IPS DF 4.7 (cell line): ENCODE data around the gene SLC6A6.
"Not testable (repeated sequence)": the region's sequence is repeated elsewhere in the genome, so short reads cannot be mapped to it uniquely, and the experiment has no call there.

Source experiments
- DNase-seq: peaks from one replicate; pipeline ENCODE4 v3.0.0-alpha.2; 2013; ENCODE audit warnings: low spot score; ENCODE audit errors: extremely low read depth

Gene SLC6A6

DNA sequence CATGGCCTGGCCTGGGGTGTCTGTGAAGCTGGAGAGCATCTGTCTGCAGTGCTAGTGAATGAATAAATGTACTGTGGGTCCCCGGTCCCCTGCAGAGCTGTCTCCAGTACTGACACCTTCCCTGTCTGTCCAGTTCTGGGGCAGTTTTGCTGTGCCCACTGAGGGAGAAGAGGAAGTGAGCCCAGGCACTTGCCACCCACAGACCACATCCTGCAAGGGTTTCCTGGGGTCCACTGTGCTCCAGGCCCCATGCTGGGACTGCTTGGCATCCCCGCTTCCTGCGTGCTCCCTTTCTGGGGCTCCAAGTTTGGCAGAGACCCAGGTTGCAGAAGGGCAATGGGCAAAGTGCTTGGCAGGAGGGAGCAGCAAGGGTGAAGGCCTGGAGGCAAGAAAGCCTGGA, 4.9 kb upstream of the SLC6A6 start:
- DNase-seq, result no peak

DNA sequence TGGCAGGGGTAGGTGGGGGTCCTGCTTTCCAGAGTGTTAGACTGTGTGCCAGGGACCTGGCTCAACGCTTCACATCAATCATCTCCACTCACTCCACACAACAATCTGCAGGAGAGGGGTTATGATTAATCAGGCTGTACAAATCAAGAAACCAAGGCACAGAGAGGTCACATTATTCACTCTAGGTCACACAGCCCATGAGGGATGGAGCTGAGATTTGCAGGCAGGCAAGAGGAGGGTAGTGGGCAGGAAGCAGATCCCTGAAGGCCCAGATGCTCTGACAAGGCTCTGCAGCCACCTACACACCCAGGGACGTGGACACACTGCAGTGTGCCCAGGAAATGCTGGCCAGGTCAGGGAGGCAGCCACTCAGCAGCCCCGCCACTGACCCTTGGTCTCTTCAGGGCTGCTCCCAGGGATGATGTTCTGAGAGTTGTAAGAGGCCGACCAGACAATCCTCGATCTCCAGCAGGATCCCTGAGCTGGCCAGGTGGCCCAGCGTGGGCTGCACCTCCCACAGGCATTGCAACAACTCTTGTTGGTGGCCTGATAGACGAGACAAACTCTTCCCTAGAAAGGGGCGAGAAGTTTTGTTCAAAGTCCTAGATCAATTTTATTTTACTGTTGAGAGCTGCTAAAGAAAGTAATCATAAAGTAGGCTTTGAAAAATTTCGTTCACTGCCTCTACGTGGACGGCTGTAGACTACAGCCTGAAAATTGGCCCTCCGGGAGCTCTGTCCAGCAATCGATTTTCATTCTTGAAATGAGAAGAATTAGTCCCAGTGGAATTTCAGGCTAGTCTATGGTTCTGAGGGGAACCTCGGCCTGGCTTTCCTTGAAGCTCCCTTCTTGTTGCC, 4.2 kb upstream of the SLC6A6 start:
- no peak for DNase-seq

DNA sequence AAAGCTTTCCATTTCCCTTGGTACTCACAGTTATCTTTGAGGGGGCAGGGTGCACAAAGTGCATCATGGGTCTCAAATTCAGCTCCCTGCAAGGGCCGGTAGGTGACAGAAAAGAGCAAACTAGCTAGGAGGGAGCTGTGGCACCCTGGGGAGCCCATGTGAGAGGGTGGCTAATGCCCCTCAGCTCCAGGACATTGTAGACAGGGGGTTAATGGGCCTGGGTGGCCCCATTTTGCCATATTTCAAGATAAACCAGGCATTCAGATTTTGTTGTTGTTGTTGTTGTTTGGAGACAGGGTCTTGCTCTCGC, 3.7 kb upstream of the SLC6A6 start:
- DNase-seq, result no peak

DNA sequence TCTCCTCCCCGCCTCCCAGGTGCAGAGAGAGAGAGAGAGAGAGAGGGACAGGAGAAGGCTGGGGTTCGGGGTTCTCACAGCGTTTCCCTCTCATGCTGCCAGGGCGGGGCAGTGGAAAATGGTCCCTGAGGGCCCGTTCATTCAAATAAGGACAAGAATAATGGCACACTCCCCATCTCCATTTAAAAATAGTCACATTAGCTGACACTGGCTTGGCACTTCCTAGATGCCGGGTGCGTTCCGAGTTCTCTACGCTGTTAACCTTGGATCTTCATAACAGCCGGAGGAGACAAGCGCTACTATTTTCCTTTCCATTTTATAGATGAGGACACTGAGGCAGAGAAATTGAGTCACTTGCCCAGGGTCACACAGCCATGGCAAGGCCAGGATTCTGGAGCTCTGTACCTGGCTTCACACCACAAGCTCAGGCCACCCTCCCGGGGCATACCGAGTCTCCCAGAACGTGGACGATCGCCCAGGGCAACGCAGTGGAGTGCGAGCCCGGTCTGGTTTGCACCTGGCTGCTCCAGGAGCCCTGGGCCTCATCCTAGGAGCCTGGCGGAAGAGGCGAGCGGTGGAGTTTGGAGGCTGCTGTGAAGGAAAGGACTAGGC, 608 bp upstream of the SLC6A6 start:
- no peak for DNase-seq

DNA sequence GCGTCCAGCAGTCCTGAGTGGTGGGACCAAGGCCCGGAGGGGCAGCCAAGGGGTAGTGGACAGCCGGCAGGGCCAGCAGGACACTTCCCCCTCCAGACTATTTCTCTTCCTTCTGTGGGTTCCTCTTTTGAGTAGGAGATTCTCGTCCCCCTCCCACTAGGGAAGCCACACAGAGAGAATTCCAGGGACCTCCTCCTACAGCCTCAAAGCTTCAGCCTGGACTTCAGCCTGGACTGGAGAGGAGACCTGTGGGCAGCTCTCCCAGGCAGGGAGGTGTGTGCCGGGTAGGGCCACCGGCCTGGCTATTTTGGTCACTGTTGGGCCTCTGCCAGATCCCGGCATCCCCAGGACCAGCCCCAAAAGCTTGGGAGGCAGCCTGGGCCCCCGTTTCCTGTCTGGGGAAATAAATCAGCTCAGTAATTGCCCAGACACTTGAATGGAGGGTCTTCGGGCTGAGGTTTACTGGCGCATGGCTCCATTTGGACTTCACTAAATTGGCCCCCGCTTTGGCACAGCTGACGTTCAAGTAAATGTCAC, 1.3 kb downstream of the SLC6A6 start:
- no peak for DNase-seq

DNA sequence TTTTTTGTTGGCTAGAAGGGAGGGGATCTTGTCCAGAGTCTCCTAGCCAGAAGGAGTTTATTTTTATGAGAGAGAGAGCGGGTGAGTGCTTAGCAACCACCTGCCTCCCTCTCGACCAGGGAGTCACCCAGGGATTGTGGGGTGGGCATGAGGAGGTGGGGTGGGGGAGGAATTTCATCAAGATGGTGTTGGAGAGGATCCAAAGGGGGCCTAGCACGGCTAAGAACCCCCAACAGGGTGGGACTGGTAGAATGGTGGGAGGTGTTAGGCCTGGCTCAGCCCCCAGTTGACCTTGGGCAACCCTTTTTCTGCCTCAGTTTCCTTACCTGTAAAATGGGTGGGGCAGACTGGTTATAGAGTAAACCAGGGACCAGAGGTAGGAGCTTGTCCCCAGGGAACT, 1.8 kb downstream of the SLC6A6 start:
- no peak for DNase-seq

DNA sequence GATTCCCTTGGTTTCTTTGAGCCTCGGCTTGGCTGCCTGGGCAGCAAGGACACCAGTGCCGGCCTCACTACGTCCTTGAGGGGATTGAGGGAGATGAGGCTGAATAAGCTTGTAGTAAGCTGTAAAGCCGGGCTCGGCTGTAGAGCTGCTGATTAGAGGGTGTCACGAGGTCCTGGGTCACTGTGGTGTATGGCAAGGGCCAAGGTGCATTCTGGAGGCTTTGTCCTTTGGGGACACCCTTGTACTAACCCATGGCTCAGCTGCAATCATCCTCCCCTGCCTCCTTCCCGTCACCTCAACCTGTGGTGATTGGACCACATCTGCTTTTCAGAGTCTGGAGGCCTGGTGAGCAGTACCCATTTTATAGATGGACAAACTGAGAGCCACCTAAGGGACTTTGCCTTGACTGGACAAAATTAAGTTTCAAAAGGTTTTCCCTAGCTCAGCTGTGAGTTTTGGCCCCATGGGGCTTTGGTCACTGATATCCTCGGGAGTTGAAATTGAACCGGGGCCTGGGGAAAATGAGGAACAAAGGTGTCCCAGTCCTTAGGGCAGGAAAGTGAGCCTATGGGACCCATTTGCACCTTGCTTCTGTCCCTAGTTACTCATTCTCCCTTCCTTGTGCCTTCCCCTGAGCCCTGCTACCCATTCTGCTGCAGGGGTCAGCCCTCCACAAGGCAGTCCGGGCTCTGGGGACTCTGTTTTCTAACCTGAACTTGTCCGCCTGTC, 2.4 kb downstream of the SLC6A6 start:
- no peak for DNase-seq

DNA sequence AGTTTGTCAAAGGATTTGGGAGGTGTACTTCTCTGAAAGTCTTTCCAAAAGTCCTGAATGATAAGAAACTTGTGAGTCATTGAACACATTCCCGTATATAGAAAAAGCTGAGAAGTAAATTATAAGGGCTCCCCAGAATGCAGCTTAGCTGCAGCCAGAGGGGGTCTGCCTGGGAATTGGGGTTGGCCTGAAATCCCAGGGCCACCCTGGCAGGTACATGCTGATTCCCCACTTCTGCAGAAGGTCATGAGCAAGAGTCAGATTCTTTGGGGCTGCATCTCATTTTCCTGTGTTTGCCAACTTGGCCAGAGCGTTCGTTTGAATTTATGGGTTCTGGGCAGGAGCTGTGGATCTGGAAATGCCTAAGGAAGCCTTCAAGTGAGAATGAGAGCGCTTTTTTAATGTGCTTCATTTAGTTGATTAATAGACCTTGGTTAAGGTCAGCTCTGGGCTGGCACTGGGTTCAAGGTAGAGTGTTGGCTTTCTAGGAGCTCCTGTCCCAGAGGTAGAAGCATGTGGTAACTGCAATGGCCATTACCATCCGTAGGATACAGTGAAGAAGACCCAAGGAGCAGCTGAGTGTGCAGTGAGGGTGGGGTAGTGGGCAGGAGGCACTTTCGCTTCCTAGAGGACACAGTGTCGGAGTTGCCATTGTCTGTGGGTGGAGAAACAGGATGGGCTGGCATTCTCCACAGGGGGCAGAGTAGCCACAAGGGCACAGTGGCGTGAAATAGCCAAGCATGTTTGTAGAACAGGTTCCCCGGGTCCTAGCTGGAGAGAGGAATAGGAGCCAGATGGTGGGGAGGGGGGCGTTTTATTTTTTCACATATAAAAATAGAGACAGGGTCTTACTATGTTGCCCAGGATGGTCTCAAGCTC, 3.2 kb downstream of the SLC6A6 start:
- DNase-seq, result no peak

DNA sequence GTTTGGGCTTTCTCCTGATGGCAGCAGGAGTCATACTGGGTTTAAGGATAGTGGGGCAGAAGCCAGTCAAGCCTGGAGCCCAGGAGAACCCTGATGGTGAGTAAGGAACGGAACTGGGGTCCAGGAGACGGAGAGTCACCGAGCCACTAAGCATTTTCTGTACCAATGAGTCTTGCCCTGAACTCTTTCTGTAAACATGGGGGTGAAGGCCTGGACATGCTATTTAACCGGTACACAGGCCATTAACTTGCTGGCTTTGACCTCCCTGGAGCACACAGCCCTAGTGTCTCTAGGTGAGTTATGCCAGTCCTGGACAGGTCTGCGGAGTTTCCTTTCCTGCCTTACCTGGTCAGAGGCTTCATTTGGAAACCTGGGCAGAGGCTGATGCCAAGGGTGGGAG, 3.9 kb downstream of the SLC6A6 start:
- no peak for DNase-seq

DNA sequence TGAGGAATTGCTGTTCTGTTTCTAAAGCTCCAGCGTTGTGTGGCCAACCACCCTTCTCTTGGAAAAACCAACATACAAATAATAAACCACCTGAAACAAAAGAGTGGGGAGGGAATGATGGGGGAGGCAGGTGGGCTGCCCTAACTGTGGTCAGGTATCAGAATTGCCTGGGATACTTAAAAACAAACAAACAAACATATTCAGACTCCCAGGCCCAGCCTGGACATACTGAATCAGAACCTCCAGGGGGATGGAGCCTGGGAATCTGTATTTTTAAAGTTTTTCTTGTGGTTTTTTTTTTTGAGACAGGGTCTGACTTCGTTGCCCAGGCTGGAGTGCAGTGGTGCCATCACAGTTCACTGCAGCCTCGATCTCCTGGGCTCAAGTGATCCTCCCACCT, 4.4 kb downstream of the SLC6A6 start:
- DNase-seq, result no peak

DNA sequence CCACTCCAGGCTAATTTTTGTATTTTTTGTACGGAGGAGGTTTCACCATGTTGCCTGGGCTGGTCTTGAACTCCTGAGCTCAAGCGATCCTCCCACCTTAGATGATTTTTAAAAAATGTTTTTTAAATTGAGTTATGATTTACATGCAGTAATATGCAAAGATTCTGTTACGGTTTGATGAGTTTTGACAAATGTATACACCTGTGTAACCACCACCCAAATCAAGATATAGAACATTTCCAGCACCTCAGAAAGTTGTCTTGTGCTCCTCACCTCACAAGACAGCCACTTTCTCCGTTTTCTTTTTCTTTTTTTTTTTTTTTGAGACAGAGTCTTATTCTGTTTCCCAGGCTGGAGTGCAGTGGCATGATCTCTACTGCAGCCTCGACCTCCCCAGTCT, 4.8 kb downstream of the SLC6A6 start:
- no peak for DNase-seq

DNA sequence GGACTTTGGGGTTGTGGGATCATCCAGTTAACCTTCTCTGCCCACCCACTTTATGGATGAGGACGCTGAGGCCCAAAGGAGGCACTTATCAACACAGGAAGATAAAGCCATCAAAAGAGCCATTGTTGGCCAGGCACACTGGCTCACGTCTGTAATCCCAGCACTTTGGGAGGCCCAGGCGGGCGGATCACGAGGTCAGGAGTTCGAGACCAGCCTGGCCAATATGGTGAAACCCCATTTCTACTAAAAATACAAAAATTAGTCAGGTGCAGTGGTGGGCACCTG, 7.3 kb downstream of the SLC6A6 start:
- not testable (repeated sequence) for DNase-seq

DNA sequence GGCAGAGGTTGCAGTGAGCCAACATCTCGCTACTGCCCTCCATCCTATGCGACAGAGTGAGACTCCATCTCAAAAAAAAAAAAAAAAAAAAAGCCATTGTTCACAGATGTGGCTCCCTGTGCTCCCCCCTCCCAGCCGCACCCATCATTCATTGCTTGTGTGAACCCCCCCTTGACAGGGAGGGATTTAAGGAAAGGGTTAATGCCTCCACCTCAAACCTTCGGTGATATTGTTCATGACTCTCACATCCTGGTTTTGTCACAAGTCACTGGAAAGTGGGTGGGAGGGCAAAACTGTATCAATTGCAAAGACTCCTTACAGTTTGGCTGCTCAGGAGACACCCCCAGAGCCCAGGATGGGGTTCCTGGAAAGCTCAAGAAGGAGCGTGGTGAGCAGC, 7.7 kb downstream of the SLC6A6 start:
- DNase-seq, result no peak

DNA sequence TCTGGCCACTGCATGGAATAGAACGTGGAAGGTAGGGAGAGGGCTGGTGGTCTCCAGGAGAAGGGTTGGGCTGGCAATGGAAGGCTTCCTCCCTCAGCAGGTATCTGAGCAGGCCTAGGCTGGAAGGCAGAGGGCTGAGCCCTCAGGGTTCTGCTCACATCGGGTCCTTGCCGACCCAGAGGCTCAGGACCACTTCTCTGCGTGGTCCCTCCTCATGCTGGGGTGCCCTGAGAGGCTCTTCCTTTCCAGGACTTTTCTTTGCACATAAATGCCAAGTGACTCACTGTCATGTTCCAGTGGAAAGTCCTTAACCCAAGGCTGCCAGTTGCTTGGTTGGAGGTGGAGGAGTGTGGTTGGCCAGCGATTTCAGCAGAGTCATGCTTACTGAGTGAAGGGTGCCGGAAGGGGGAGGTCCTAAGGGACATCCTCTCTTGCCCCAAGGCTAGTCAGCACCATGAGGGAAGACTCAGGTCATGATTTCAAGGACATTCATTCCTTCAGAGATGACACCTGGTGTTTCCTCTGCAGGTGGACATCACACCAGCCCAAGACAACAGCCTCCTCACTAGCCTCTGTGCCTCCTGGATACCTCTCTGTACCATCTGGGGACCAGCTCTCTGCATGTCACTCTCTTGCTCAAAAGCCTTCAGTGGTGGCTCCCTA, 8.2 kb downstream of the SLC6A6 start:
- DNase-seq, result no peak

DNA sequence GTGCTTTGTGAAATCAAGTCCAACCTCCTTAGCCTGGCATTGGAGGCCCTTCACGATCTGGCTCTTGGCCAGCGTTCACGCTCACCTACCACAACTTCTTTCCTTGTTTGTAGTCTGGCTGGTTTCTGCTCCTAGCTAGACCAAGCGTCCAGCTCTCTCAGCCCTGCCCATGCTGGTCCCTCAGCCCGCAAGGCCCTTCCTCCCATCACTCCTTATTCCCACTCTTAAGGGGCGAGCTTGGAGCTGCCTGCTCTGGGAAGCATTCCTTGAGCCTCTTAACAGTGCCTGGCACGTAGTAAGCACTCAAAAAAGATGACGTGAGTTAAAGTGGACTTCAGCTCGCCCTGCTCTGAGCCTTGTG, 8.7 kb downstream of the SLC6A6 start:
- DNase-seq, result no peak

DNA sequence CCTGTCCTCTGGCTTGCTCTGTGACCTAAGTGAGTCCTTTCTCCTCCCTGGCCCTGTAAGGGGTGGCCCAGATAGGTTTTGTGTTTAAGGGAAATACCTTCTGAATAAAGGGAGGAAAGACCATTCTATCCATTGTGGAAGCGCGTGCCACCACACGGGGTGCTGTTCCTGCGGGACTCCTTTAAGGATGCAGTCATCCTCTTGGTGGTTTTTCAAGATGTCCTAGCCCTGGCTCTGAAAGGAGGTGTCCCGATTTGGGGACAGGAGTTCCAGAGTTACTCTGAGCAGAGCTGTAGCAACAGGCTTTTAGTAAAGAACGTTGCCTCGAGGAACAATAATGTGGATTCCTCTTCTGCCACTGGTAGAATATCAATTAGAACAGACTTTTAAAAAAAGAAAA, 9.6 kb downstream of the SLC6A6 start:
- no peak for DNase-seq

DNA sequence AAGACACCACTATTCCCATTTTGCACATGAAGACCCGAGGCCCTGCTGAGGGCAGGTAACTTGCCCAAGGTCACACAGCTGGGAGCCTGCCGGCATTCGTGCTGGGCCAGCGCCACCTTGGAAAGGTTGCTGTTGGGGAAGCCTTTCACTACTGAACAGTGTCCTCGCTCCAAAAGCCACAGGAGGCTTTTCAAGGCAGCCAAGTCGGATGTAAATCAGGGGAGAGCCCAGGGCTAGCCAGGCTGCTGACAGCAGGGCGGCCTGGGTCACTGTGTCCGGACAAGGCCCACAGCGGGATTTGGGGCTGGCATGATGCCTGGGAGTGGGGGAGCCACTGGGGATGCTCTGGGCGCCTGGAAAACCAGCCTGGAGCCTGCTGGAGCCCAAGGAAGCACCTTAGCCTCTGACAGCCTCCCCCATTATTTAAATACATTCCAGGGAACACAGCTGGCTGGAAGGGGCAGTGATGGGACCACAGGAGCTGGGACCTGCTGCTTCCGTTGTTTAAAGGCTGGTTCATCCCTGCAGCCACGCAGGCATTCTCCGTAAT, 10.5 kb downstream of the SLC6A6 start:
- no peak for DNase-seq

DNA sequence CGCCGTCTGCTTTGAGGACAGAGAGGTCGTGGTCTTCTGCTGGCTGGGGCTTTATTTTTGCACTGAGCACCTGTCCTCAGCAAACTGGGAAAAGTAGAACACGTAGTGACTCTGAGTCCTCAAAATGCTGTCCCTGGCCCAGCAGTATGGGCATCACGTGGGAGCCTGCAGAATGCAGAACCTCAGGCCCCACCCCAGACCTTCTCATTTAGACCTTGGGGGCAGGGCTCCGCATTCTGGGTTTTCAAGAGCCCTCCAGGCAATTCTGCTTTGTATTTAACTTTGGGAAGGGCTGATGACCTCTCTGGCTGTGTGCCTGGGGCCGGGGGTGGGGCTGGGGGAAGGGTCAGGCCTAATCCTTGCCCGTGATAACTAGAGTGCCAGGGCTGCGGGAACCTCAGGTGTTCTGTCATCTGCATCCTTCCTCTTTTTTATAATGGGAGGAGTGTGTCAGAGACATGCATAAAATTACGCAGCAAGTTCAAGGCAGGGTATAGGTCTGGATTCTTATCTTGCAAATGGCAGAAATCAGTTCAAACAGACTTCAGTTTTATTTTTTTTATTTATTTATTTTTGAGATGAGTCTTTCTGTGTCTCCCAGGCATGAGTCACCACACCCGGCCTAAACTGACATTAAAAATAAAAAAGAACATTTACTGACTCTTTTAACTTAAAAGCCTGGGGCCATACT, 11.1 kb downstream of the SLC6A6 start:
- DNase-seq, result no peak

DNA sequence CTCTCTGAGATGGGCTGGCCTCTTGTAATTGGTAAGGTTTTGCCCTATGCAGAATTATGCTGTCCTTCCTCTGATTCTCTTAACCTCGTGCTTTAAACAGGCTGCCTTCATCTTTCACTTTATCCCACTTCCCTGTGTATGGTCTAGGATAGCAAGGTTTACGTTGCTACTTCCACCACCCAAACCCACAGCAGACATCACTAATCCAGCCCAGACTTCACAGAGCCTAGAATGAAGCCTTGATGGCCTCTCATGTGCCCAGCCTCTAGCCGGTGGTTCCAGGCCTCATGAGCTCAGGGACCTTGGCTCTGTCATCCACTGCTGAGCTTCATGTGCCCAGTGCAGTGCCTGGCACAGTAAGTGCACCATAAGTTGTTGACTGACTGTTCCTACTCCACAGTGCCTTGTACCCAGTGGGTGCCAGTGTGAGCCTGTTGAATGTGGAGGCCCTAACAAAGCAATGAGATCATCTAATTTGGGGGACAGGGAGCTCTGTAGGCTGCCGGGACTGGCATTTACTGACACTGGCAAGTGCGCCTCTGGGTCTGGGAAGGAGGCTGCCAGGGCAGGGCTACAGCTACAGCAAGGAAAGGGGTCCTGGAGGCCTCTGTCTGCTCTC, 12.5 kb downstream of the SLC6A6 start:
- no peak for DNase-seq

DNA sequence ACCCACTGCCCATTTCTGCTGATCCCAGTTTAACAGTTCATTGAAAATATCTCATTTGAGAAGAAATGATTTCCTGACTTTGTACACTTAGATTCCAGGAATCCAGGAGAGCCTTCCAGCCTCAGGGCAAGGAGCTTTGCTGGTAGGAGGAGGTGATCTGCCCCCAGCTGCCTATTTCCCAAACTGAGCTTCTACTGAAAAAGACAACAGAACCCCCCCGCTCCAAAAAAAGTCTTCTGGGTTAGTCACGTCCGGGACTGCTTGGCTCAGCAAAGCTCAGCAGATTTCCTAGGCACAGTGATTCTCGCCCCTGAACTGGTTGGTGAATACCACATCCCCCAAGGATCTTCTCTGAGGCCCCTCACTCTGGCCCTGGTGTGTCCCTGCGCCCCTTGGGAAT, 13.1 kb downstream of the SLC6A6 start:
- DNase-seq, result no peak
